Lung (tissue), 12 donors: ENCODE measurements around the gene ACTA1. TPM values are rescaled to one million over a fixed set of nuclear protein-coding genes. Genes with fewer than 3 reads are reported as not detected.

Experiments used
- ATAC-seq: fragments of 200-7000 bp; cut with Tn5 transposase; one replicate; pipeline ENCODE4 v1.9.1; 2020; ENCODE audit warnings: moderate number of reproducible peaks; ENCODE audit not compliant: insufficient read depth, low FRiP score
- DNase-seq, 3 donors: peaks; one replicate each; pipeline ENCODE4 v3.0.0-alpha.2; 2013 to 2017
- H3K27ac ChIP-seq, 2 donors: one replicate each; pipeline ENCODE4 v1.5.1; 2013; ENCODE audit warnings: mild to moderate bottlenecking in 2 of 2, moderate library complexity in 2 of 2, control low read depth in 1 of 2, inconsistent platforms in 1 of 2, low read depth in 1 of 2, low read length in 1 of 2
- H3K27me3 ChIP-seq, 3 donors: one replicate each; pipeline ENCODE4 v1.5.1; 2013; ENCODE audit warnings: low read length in 2 of 3; ENCODE audit not compliant: control insufficient read depth in 3 of 3, insufficient read depth in 3 of 3
- H3K36me3 ChIP-seq, 4 donors: one replicate each; pipeline ENCODE4 v1.5.1; 2013; ENCODE audit warnings: low read length in 4 of 4, mild to moderate bottlenecking in 1 of 4, moderate library complexity in 1 of 4; ENCODE audit not compliant: control insufficient read depth in 4 of 4, insufficient read depth in 4 of 4
- H3K4me1 ChIP-seq, 5 donors: one replicate each; pipeline ENCODE4 v1.5.1; 2013; ENCODE audit warnings: low read length in 5 of 5, mild to moderate bottlenecking in 2 of 5, moderate library complexity in 1 of 5; ENCODE audit not compliant: control insufficient read depth in 5 of 5, insufficient read depth in 5 of 5
- H3K4me3 ChIP-seq: one replicate; pipeline ENCODE4 v1.5.1; 2013; ENCODE audit warnings: mild to moderate bottlenecking, control low read depth, moderate library complexity
- H3K9ac ChIP-seq, 2 donors: one replicate each; pipeline ENCODE4 v1.5.1; 2013; ENCODE audit warnings: low read length in 2 of 2, control low read depth in 1 of 2; ENCODE audit not compliant: insufficient read depth in 1 of 2
- H3K9me3 ChIP-seq, 4 donors: one replicate each; pipeline ENCODE4 v1.5.1; 2013; ENCODE audit warnings: low read length in 3 of 4, mild to moderate bottlenecking in 1 of 4, moderate library complexity in 1 of 4; ENCODE audit not compliant: control insufficient read depth in 4 of 4, insufficient read depth in 3 of 4
- WGBS, 2 donors: extraction: QIAGEN DNeasy Blood & Tissue Kit; methylation state at CpG; one replicate each; pipeline ENCODE4 v1.1.7; 2013; 5-methylcytosine and 5-hydroxymethylcytosine counted together
- polyA plus RNA-seq, 2 donors: library from polyadenylated mRNA; stranded (reverse); fragments of 200-250 nt; gene quantifications; one replicate each; pipeline ENCODE4 v1.2.1, GENCODE V29; 2013
- total RNA-seq, 2 donors: library from RNA; depleted of rRNA in 1 of 2; stranded (reverse); fragments of >200 nt in 1 of 2; gene quantifications; one replicate each; pipeline ENCODE4 v1.2.1, GENCODE V29; 2014 to 2021
- TF ChIP-seq, protein P1 (sequence below): IDR thresholded peaks from 2 replicates; pipeline ENCODE4 v1.5.1; 2012; ENCODE audit warnings: mild to moderate bottlenecking; ENCODE audit errors: control extremely low read depth, extremely low read depth
- donor health status: control.
- donor health status: control.
- donor health status: Bipolar disorder and iron deficiency.
- donor health status: healthy.
- donor health status: DM: yes; HTN: yes; CAD: no.

Gene ACTA1
- total and polyA plus RNA-seq, 4 donors: 0.33 to 1.4 (median 0.77) TPM

DNA sequence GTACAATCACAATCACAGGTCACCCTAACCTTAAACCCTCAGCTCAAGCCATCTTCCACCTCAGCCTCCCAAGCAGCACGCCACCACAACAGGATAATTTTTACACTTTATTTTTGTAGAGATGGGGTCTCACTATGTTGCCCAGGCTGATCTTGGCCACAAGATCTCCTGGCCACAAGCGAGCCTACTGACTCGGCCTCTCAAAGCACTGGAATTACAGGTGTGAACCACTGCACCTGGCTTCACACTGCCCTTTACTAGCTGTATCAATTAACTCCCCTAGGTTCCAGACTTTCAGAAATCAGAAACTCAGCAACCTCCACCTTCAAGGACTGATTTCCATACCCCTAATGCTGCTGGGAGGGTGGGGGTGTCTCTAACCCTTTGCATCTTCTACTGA lies 37.3 kb upstream of the ACTA1 start:
- peaks cover 20 to 41% (median 27%) of the 10 kb centered on the region in 4 donors for H3K36me3 ChIP-seq
- 96 to 99% methylated on average over 3 of the region's 3 CpGs for WGBS, 2 donors

GRCh38 chr1:229470406-229471043 lies 36.6 kb upstream of the ACTA1 start:
- ATAC-seq (no peak), DNase-seq (no peak)
- Histone ChIP-seq H3K27ac (no peak overlapping the region), H3K9ac (no peak overlapping the region), H3K27me3 (no peaks in the 10 kb centered on the region), H3K4me3 (no peak overlapping the region), H3K36me3 (peaks cover 20 to 41% (median 25%) of the 10 kb centered on the region in 4 donors), H3K9me3 (no peaks in the 10 kb centered on the region), H3K4me1 (no peaks in the 10 kb centered on the region)
- TF ChIP-seq, protein P1, sequence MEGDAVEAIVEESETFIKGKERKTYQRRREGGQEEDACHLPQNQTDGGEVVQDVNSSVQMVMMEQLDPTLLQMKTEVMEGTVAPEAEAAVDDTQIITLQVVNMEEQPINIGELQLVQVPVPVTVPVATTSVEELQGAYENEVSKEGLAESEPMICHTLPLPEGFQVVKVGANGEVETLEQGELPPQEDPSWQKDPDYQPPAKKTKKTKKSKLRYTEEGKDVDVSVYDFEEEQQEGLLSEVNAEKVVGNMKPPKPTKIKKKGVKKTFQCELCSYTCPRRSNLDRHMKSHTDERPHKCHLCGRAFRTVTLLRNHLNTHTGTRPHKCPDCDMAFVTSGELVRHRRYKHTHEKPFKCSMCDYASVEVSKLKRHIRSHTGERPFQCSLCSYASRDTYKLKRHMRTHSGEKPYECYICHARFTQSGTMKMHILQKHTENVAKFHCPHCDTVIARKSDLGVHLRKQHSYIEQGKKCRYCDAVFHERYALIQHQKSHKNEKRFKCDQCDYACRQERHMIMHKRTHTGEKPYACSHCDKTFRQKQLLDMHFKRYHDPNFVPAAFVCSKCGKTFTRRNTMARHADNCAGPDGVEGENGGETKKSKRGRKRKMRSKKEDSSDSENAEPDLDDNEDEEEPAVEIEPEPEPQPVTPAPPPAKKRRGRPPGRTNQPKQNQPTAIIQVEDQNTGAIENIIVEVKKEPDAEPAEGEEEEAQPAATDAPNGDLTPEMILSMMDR: no peak
- WGBS, 2 donors: 90 to 94% methylated on average over 8 of the region's 8 CpGs

More for the DNA sequence above, 37.3 kb upstream of the ACTA1 start:
- Histone ChIP-seq H3K27ac (no peak overlapping the region), H3K27me3 (no peaks in the 10 kb centered on the region), H3K9ac (no peak overlapping the region), H3K4me1 (no peaks in the 10 kb centered on the region), H3K4me3 (no peak overlapping the region), H3K9me3 (no peaks in the 10 kb centered on the region)
- TF ChIP-seq, protein P1: no peak
- DNase-seq: no peak
- no peak for ATAC-seq

- no peak for DNase-seq
- H3K9me3 ChIP-seq: no peaks in the 10 kb centered on the region
- WGBS, 2 donors: 96 to 100% methylated on average over 1 of the region's 1 CpG
- no peak for ATAC-seq
- no peak overlapping the region for H3K9ac ChIP-seq
- H3K27ac ChIP-seq: no peak overlapping the region
- TF ChIP-seq, protein P1: no peak
- peaks cover 33 to 44% (median 37%) of the 10 kb centered on the region in 4 donors for H3K36me3 ChIP-seq
- H3K4me1 ChIP-seq: no peaks in the 10 kb centered on the region
- H3K4me3 ChIP-seq: no peak overlapping the region
- no peaks in the 10 kb centered on the region for H3K27me3 ChIP-seq
Measured at GRCh38 chr1:229466887-229467286, 33.0 kb upstream of the ACTA1 start.

DNA sequence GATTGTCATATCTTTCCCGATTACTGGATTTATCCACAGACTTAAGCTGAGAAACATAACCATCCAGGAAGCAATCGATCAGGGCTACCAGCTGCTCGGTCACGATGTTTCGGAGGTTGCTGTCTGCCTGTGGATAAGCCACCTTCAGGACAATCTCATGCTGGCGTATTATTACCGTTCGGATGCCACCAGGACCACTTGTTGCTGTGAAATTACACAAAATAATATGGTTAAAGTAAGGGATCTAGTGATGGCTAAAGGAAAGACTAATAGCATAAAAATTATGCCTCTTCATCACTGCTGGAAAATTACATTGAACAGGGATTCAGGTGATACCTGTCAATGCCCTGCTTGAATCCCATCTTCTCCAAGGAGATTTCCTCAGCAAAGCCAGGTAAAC lies 30.8 kb upstream of the ACTA1 start:
- no peaks in the 10 kb centered on the region for H3K27me3 ChIP-seq
- no peak for DNase-seq
- 96 to 98% methylated on average over 8 of the region's 8 CpGs for WGBS, 2 donors
- TF ChIP-seq, protein P1: no peak
- H3K36me3 ChIP-seq: peaks cover 34 to 46% (median 40%) of the 10 kb centered on the region in 4 donors
- no peaks in the 10 kb centered on the region for H3K4me1 ChIP-seq
- no peak overlapping the region for H3K4me3 ChIP-seq
- H3K9ac ChIP-seq: no peak overlapping the region
- no peaks in the 10 kb centered on the region for H3K9me3 ChIP-seq
- no peak for ATAC-seq
- no peak overlapping the region for H3K27ac ChIP-seq
